SU-DHL-6 (cell line): ENCODE measurements around the gene TAX1BP1.

Experiments used
- CTCF ChIP-seq: fragments of 200-600 bp; sonication (generic); IDR thresholded peaks from one replicate; pipeline ENCODE4 v1.5.1; 2017; ENCODE audit warnings: antibody characterized with exemption, mild to moderate bottlenecking, low read length, moderate library complexity; ENCODE audit not compliant: insufficient read depth, poor library complexity, severe bottlenecking
- EZH2phosphoT487 ChIP-seq: fragments of 200-600 bp; sonication (generic), shearing (Covaris generic); conservative IDR thresholded peaks from 2 replicates; pipeline ENCODE4 v1.6.1; 2018; ENCODE audit warnings: mild to moderate bottlenecking, antibody characterized with exemption, low read length, moderate library complexity, mixed read lengths

DNA sequence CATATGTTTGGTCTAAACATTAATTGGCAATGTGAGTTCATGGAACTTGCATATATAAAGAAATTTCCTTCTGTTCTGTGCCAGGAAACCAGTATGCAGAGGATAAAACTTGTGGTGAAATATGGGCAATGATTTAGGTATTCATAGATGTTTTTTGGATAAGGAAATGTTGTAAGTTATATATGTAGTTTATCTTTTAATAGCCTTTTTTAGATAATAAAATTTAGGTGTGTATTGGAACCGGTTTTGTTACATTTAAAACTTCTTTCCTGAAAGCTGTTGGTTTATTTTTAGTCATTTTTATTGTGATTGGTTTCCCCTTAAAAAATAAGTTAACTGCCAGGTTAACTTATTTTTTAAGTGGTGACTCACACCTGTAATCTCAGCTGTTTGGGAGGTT is 22.1 kb downstream of the TAX1BP1 start:
- no peak for TF ChIP-seq CTCF
- TF ChIP-seq EZH2phosphoT487, result no peak
